ENCODE data around the gene KIF6.

- TF ChIP-seq GATA2 (IDR thresholded peaks at IDR 0.05; ENCODE audit: low read depth, low read length) (no peak), GATA3 (IDR thresholded peaks at IDR 0.05; ENCODE audit: low read depth, low read length) (no peak)
Observed at GRCh38 chr6:39642270-39642669, 82.9 kb downstream of the KIF6 start.

All from SH-SY5Y (cell line).